Osteocyte (in vitro differentiated cells): ENCODE measurements around the gene WFIKKN2. TPM values are rescaled to one million over a fixed set of nuclear protein-coding genes. Genes with fewer than 3 reads are reported as not detected.
A peak's percentile ranks its signal among the peaks of the same experiment; 100 is the strongest.

Experiments used
- DNase-seq: peaks from one replicate; pipeline ENCODE4 v3.0.0; 2021; ENCODE audit warnings: mixed read lengths; ENCODE audit not compliant: unreplicated experiment; ENCODE audit errors: extremely low spot score
- H3K27ac Mint-ChIP-seq: one replicate; pipeline ENCODE4 v1.8.0; 2021; ENCODE audit warnings: mild to moderate bottlenecking, mixed read lengths; ENCODE audit not compliant: unreplicated experiment
- H3K27me3 Mint-ChIP-seq: one replicate; pipeline ENCODE4 v1.8.0; 2021; ENCODE audit warnings: mixed read lengths; ENCODE audit not compliant: unreplicated experiment
- H3K36me3 Mint-ChIP-seq: one replicate; pipeline ENCODE4 v1.8.0; 2021; ENCODE audit warnings: mixed read lengths; ENCODE audit not compliant: unreplicated experiment
- H3K4me1 Mint-ChIP-seq: one replicate; pipeline ENCODE4 v1.8.0; 2021; ENCODE audit warnings: mixed read lengths; ENCODE audit not compliant: unreplicated experiment
- H3K4me3 Mint-ChIP-seq: one replicate; pipeline ENCODE4 v1.8.0; 2021; ENCODE audit warnings: mild to moderate bottlenecking, moderate library complexity, mixed read lengths; ENCODE audit not compliant: unreplicated experiment
- H3K9me3 Mint-ChIP-seq: one replicate; pipeline ENCODE4 v1.8.0; 2021; ENCODE audit warnings: mixed read lengths; ENCODE audit not compliant: unreplicated experiment
- total RNA-seq: library from RNA; stranded (reverse); gene quantifications from 2 replicates; pipeline ENCODE4 v1.2.1, GENCODE V29; 2021
- TF ChIP-seq, protein P1 (sequence below): fragments of 200-600 bp; sonication (generic); IDR thresholded peaks from 2 replicates; pipeline ENCODE4 v1.5.0; 2021; ENCODE audit warnings: antibody characterized with exemption, mild to moderate bottlenecking, moderate library complexity

Gene WFIKKN2
- total RNA-seq, 1 donor from 2014 or later, result not detected

DNA sequence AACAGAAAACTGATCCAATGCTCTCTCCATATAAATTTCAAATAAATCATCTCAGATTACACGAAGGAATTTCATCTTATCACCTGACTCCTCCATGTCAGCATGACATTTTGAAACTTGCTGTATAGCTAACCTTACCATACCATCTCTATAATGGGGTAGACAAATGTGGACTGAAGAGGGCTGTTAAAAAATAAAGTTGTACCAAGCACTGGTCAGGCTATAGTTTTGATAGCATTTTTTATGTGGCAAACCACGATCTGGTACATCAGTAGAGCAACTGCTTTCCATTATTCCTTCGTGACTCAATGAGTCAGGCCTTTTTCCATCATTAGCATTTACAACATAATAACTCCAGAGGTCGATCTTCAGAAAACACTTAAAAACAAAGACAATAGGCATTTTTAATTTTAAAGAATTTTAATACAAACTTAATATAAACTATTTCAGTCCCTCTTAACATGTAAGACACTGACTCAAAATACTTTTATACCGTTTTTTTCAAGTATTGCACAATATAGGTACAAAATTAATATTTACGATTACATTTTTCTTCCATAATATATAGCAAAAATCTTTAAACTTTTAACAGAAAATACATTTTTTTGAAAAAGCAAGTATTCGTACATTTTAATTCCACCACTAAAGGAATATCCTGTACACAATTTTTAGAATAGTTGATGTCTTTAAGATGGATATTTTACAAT, 26.6 kb downstream of the WFIKKN2 start:
- H3K27ac Mint-ChIP-seq, result no peak overlapping the region
- H3K4me3 Mint-ChIP-seq, result no peak overlapping the region
- H3K27me3 Mint-ChIP-seq, result no peaks in the 10 kb centered on the region
- TF ChIP-seq, protein P1, sequence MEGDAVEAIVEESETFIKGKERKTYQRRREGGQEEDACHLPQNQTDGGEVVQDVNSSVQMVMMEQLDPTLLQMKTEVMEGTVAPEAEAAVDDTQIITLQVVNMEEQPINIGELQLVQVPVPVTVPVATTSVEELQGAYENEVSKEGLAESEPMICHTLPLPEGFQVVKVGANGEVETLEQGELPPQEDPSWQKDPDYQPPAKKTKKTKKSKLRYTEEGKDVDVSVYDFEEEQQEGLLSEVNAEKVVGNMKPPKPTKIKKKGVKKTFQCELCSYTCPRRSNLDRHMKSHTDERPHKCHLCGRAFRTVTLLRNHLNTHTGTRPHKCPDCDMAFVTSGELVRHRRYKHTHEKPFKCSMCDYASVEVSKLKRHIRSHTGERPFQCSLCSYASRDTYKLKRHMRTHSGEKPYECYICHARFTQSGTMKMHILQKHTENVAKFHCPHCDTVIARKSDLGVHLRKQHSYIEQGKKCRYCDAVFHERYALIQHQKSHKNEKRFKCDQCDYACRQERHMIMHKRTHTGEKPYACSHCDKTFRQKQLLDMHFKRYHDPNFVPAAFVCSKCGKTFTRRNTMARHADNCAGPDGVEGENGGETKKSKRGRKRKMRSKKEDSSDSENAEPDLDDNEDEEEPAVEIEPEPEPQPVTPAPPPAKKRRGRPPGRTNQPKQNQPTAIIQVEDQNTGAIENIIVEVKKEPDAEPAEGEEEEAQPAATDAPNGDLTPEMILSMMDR, result no peak
- no peak for DNase-seq
- peaks cover 14% of the 10 kb centered on the region for H3K36me3 Mint-ChIP-seq
- H3K9me3 Mint-ChIP-seq, result no peaks in the 10 kb centered on the region
- peaks cover 23% of the 10 kb centered on the region for H3K4me1 Mint-ChIP-seq

DNA sequence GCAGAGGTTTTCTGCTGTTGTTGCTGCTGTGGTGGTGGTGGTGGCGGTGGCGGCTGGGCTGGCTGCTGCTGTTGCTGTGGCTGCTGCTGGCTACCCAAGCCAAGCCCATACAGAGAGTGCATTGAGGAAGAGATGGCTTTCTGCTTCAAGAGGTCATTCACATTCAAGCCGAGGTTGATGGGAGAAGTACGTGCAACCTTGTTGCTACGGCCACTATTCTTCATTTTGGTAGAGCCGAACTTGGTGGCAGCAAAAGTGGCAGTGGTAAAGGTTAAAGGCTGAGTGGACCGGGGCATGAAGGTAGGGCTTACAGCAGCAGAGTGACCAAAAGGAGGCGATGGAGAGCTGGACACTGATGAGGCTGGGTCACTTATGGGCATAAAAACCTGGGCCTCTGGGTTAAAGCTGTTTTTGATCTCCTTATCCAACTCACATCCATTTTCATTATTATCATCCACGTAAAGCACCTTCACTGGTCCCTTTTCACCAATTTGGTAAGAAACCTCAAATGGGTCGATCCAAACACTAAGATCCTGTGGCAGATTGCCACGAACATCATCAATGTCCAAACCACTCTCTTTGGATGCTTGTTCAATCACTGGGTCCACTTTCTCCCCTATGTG, 27.9 kb downstream of the WFIKKN2 start:
- Mint-ChIP-seq H3K9me3 (no peaks in the 10 kb centered on the region), H3K27ac (no peak overlapping the region), H3K36me3 (peaks cover 14% of the 10 kb centered on the region), H3K27me3 (no peaks in the 10 kb centered on the region), H3K4me3 (peak overlapping the region; percentile 44), H3K4me1 (peaks cover 30% of the 10 kb centered on the region)
- TF ChIP-seq, protein P1, result peak; percentile 55
- peak; percentile 70 for DNase-seq

DNA sequence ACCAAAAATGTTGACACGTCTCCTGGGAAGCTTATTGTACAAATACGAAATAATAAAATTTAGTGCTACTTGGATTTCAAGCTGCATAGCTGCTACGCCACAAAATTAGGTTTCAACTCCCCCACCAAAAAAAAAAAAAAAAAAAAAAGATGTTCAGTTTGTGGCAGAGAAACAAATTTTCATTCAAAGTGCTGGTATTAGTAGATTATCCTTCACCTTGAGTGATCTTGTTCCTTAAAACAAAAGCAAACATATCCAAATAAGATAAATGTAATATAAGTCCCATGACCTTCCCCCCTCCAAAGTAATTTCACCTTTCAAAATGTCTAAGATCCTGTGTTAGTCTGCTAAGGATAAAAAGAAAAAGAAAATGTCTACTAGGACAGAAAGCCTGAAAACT, 28.5 kb downstream of the WFIKKN2 start:
- Mint-ChIP-seq H3K36me3 (peaks cover 14% of the 10 kb centered on the region), H3K4me3 (peak overlapping the region; percentile 90), H3K9me3 (no peaks in the 10 kb centered on the region), H3K4me1 (peaks cover 35% of the 10 kb centered on the region), H3K27me3 (no peaks in the 10 kb centered on the region), H3K27ac (peak overlapping the region; percentile 94)
- no peak for DNase-seq
- TF ChIP-seq, protein P1, result no peak

DNA sequence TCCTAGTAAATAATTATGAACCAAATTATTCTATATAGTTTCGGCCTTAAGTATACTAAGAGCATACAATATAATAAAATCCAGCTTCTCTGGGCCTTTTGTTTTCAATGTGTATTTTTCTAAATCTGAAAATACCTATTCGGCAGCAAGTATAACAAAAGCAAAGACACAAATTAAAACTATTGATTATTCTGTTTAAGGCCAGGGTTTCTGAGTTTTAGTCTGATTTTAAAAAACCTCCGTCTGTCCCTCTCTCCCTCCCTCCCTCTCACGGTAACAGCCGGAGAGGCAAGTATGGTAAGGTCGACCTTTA, 29.3 kb downstream of the WFIKKN2 start:
- H3K27me3 Mint-ChIP-seq, result no peaks in the 10 kb centered on the region
- peak overlapping the region; percentile 94 for H3K27ac Mint-ChIP-seq
- H3K36me3 Mint-ChIP-seq, result peaks cover 14% of the 10 kb centered on the region
- DNase-seq, result no peak
- TF ChIP-seq, protein P1, result no peak
- peaks cover 35% of the 10 kb centered on the region for H3K4me1 Mint-ChIP-seq
- no peaks in the 10 kb centered on the region for H3K9me3 Mint-ChIP-seq
- H3K4me3 Mint-ChIP-seq, result peak overlapping the region; percentile 90

DNA sequence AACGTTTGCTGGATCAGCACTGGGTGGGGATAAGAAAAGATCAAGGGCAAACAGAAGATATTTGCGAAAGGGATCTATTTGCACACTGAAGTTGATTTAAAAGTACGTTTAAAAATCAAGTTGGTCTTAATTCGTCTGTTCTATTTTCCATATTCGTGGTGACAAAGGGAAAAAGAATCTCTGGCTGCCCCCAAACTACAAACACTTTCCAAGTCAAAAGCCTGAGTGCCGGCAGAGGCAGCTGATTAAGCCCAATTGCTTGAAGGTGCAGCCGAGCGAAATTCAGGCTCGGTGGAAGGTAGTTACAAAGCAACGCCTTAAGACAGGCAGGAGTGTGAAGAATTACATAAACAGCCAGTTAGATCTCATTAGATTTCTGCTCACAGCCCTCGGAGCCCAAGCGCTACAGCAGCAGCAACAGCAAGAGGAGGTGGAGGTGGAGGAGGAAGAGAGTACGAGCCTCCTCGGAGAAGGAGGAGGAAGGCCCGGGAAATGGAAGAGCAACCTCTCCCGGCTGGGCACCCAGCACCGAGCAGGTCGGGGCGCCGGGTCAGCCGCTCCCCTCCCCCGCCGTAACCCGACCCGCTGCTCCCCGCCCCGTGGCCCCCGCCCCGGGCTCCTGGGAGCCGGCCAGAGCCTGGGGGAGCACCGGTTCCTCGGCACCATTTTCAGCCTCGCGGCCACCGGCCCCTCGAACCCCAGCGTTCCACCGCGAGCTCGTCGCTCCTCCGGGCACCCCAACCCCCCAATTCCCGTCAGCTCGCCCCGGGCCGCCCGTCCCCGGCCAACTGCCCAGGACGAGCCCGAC, 29.9 kb downstream of the WFIKKN2 start:
- Mint-ChIP-seq H3K27ac (peak overlapping the region; percentile 94), H3K4me3 (peak overlapping the region; percentile 90), H3K27me3 (no peaks in the 10 kb centered on the region), H3K9me3 (no peaks in the 10 kb centered on the region), H3K36me3 (peaks cover 14% of the 10 kb centered on the region), H3K4me1 (peaks cover 35% of the 10 kb centered on the region)
- DNase-seq, result peak; percentile 87
- TF ChIP-seq, protein P1, result no peak
